T-helper 22 cell (primary cell): Measurements from ENCODE around the gene CYS1.

ENCODE experiments used
- DNase-seq: peaks from one replicate; pipeline ENCODE4 v3.0.0-alpha.2; 2020; ENCODE audit warnings: low read depth

The CYS1 gene

GRCh38 chr2:10071595-10071994 lies 8.6 kb downstream of the CYS1 start:
- DNase-seq, result no peak

DNA sequence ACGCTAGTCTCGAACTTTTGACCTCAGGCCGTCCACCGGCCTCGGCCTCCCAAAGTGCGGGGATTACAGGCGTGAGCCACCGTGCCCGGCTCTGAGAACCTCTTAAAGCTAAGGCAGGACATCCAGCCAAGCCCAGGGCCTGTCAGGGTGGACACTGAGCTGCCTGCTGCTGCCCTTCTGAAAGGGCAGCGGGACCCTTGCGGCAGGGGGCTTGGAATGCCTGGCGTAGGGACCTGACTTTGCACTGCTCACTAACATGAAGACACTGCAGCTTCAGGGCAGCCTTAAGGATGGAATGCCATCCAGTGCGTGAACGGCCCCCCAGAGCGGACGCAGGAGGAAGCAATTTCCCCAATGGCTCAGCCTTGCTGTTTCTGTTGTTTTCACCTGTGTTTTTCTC lies 9.0 kb downstream of the CYS1 start:
- DNase-seq, result no peak

DNA sequence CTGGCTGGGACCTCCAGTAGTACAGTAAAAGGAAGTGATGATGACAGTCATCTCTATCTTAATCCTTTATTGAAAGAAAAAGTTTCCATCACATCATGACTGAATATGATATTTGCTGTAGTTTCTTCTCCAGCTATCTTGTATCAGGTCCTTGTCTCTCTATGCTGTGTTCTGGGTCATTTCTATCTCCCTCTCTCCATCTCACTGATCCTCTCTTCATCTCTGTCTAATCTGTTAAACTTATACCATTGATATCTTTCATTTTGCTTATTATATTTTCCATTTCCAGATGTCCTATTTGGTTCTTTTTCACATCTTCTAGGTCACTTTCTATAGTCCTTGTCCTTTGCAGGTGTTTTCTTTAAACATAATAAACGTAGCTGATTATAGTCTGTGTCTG lies 12.3 kb downstream of the CYS1 start:
- DNase-seq, result no peak

GRCh38 chr2:10067330-10067729 lies 12.9 kb downstream of the CYS1 start:
- no peak for DNase-seq

DNA sequence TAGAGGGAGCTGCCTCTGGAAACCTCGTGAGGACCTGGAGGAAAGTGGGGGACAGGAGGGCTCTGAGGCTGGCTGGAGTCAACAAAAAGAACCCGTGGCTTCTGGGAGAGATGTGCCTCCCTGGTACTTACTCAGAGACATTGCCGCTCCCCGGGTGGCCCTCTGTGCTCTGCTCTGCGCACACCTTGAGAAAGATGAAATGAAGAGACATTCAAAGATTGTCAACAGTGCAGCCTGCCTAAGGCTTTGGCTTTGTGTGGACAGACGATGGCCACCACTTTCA lies 14.5 kb downstream of the CYS1 start:
- DNase-seq, result no peak

GRCh38 chr2:10064932-10065772 lies 15.1 kb downstream of the CYS1 start:
- no peak for DNase-seq

DNA sequence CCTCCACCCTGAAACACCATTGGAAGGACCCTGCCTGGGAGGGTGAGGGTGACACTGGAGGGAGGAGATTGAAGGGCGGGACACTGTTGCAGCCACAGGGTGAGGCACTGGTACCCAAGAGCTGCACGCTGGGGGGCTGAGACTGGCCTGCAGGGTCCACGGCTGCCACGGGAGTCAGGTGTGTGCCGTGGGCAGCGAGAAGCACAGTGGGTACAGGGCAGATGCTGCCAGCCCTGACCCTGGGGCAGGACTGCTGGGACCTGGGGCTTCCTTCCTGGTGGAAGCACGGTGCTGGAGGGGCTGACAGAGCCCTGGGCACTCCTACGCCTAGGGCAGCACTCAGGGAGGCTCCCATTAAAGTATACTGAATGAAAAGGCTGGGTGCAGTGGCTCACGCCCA lies 16.6 kb downstream of the CYS1 start:
- DNase-seq, result no peak

DNA sequence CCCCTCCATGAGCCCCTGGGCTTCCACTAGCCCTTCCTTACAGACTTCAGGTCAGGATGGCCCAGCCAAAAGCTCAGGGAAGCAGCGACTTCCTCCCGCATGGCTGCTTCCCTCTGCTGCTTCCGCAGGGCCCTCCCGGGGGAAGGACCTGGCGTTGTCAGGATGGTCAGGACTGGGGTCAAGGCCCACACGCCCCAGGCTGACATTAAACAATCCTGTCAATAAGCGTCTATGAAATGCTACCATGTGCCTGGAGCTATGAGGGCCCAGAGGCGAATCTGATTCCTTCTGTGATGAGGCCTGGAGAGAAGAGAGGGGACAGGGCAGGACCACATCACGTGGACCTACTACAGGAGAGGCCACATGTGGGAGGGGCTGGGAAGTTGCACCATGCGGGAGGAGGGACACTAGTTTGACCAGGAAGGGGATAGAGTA lies 17.3 kb downstream of the CYS1 start:
- no peak for DNase-seq

DNA sequence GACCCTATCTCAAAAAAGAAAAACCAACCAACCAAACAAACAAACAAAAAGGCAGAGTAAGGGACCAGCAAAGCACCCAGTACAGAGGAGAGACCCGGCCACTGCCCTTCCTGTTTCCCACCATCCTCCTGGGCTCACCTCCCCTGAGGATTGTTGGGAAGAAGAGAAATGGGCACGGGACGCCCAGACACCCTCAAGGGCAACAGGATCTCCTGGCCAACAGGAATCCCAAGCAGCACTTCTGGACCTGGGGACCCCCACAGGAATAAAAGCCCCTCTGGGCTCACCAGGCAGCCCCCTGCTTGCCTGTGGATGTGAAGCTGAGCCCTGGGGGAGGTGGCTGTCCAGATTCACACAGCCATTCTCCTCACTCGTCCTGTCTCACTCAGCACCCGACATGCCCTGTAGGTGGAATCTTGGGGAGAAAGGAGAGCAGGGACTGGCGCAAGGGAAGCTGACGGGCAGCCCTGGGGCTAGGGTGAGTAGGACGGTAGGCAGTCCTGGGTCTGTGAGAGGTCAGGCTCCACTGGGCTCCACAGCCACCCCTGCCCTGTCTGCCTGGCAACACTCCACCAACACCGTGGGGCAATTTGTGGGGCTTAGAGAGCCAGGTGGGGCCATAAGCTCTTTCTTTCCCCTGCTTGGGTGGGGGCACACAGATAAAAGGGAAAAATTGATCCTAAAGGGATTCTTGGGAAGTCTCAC lies 18.8 kb downstream of the CYS1 start:
- no peak for DNase-seq

GRCh38 chr2:10059552-10060335 lies 20.5 kb downstream of the CYS1 start:
- no peak for DNase-seq

DNA sequence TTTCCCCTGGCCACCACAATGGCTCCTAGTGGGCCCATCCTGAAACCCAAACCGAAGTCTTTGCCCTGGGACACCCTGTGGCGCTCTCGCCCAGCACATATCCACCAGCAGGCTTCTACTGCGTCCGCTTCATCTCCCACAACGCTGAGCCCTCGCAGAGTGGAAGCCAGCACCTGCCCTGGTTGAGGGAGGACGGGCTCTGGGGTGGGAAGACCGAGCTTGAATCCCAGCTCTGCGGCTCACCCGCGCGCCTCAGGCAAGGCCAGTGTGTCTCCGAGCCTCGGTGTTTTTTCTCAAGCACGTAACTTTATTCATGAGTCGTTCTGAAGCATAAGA lies 21.2 kb downstream of the CYS1 start:
- no peak for DNase-seq

DNA sequence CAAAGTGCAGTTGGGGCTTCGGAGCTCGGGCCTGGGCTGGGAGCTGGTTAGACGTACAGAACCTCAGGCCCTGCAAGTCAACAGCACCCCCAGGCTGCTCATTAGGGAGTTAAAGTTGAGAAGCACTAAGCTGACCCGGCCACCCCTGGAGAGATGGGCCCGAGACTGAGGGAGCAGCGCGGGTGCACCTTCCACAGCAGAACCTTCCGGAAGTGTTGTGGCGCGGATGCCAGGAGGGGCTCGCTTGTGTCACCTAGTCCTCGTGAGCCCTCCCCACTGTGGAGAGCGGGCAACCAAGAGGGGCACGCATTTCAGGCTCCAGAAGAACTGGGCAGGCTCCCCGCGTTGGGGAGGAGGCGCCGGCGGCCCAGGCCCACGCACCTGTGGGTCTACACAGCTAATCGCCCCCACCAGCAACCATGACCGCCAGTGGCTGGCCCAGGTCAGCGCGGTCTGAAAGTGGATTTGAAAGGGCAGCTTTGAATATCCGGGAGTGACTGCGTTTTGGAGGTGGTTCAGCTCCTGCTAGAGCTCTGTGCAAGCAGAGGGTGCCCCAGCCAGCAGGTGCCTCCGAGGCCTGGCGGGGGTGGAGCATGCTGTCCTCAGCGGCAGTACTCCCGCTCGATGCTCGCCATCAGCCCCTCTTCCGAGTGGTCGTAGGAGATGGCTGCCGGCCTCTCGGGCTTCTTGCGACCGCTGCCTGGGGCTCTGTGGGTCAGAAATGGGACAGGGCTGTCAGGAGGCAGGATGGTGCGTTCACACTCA lies 21.8 kb downstream of the CYS1 start:
- DNase-seq, result no peak

DNA sequence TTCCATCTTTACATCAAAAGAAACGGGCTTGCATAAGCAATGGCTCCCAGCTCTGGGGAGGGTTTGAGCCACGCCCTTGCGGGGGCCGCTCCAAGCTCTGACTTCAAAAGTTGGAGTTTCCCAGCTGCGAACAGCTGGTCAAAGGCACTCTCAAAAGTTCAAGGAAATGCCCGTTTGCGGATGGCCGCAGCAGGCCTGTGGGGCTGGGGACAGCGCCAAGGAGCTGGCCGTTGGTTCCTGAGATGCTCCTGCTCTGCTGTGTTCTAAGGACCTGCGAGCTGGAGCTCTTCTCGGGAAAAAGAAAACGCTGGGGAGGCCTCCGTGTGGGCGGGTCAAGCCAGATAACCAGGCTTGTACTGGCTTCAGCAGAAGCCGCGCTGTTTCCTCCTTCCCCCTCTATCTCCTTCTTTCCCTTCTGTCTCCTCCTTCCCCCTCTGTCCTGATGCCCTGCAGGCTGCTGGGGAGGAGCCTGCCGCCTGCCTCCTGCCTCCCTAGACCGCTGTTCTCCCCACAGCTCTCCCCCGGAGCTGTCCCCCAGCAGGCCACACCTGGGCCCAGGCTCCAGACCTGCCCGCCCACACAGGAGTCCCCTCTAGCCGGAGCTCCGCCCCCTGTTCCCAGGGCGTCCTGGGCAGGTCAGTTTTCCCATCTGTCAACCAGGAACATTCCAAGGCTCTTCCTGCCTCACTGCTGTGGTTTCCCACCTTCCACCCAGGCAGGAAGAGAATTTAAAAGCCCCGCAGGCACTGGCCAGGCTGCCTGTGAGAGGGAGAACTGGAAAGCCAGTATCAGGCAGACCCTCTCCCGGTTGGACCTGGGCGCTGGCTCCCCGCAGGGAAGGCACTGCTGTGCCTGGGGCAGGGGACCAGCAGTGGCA lies 22.7 kb downstream of the CYS1 start:
- no peak for DNase-seq

- DNase-seq, result no peak
These were observed 23.8 kb downstream of the CYS1 start for GRCh38 chr2:10056439-10056838.

DNA sequence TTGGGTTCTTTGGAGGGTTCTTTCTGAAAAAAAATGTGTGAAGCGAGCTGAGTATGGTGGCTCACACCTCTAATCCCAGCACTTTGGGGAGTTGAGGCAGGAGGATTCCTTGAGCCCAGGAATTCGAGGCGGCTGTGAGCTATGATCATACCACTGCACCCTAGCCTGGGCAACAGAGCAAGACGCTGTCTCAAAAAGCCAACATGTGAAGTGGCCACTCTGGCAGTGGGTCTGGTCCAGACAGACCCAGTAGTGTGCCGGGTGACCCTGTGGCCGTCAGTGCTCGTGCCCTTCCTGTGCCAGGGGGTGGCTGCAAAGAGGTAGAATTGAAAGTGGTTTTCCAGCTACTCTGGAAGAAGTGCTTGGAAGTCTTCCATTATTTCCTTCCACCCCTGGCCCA lies 25.2 kb downstream of the CYS1 start:
- DNase-seq, result no peak

- no peak for DNase-seq
These were observed 25.8 kb downstream of the CYS1 start for GRCh38 chr2:10054424-10054823.

DNA sequence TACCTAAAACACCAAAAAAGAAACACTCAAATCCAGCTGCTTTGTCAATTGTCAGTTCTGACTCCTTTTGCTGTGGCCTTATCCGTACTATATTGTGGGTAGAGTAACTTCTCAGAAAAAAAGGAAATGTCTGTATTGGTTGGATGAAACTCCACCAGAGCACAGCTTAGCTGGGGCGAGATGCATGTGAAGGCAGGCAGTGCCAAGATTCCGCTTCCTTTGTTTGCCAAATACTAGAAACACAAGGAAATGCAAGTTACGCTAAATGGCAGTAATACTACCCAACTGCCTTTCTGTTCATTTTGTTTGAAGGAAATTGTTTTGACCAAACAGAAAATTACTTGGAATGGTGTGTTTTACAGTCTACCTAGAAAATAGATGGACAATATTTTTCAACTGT lies 26.9 kb downstream of the CYS1 start:
- DNase-seq, result no peak

- no peak for DNase-seq
These were observed 28.0 kb downstream of the CYS1 start for GRCh38 chr2:10052216-10052615.

- no peak for DNase-seq
These were observed 31.6 kb downstream of the CYS1 start for GRCh38 chr2:10048501-10049171.

DNA sequence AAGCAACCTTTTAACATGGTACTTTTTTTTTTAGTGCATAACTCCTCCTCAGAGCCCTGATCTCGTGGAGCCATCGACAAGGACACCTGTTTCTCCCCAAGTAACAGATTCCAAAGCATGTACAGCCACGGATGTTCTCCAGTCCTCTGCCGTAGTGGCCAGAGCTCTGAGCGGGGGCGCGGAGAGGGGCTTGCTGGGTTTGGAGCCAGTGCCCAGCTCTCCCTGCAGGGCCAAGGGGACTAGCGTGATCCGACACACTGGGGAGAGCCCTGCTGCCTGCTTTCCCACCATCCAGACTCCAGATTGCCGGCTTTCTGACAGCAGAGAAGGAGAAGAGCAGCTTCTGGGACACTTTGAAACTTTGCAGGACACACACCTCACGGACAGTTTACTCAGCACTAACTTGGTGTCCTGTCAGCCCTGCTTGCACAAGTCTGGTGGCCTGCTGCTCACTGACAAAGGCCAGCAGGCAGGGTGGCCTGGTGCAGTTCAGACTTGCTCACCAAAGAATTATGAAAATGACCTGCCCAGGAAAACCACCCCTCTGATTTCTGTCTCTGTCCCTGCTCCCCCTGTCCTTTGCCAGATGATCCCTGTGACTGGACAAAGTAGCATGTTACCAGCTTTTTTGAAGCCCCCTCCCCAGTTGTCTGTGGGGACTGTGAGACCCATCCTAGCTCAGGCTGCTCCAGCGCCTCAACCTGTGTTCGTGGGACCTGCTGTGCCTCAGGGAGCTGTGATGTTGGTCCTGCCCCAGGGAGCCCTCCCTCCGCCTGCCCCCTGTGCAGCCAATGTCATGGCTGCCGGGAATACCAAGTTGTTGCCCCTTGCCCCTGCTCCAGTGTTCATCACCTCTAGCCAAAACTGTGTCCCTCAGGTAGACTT lies 32.4 kb downstream of the CYS1 start:
- DNase-seq, result no peak
